Stomach smooth muscle (tissue), 2 donors: ENCODE data around the gene UBE3B.

Source experiments
- H3K27ac ChIP-seq: one replicate; pipeline ENCODE4 v1.7.0; 2013; ENCODE audit warnings: mild to moderate bottlenecking, low read length, inconsistent platforms
- H3K27me3 ChIP-seq, 2 donors: one replicate each; pipeline ENCODE4 v1.7.0; 2013; ENCODE audit warnings: low read length in 2 of 2; ENCODE audit not compliant: insufficient read depth in 2 of 2, control insufficient read depth in 1 of 2
- H3K36me3 ChIP-seq, 2 donors: one replicate each; pipeline ENCODE4 v1.7.0; 2013; ENCODE audit warnings: low read length in 2 of 2; ENCODE audit not compliant: control insufficient read depth in 2 of 2, insufficient read depth in 2 of 2
- H3K4me1 ChIP-seq: one replicate; pipeline ENCODE4 v1.7.0; 2013; ENCODE audit warnings: low read length; ENCODE audit not compliant: control insufficient read depth, insufficient read depth
- H3K4me3 ChIP-seq, 2 donors: one replicate each; pipeline ENCODE4 v1.7.0; 2013; ENCODE audit warnings: low read length in 2 of 2
- H3K9ac ChIP-seq, 2 donors: one replicate each; pipeline ENCODE4 v1.7.0; 2013; ENCODE audit warnings: low read length in 2 of 2, mild to moderate bottlenecking in 1 of 2
- H3K9me3 ChIP-seq, 2 donors: one replicate each; pipeline ENCODE4 v1.7.0; 2013; ENCODE audit warnings: low read length in 2 of 2; ENCODE audit not compliant: control insufficient read depth in 2 of 2
- donor health status: healthy.
- donor health status: Pancreatic carcinoma.

The UBE3B gene

DNA sequence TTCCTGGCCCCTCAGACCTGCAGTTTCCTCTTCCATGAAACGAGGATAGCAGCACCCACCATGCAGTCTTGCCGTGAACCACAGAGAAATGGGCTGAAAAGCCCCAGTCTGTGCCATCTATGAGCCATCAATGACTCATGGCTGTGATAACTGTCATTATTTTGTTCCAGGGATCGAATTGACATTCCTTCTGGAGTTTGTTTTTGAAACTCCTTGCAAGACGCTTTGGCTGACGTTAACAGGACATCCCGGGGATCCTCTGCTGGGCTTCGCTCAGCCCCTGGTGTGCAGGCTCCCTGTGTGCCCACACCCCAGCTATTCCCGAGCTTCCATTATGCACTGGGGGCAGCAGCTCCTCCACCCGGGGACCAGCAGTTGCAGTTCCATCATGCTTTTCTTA, 62.1 kb downstream of the UBE3B start:
- no peaks in the 10 kb centered on the region for H3K27me3 ChIP-seq
- no peak overlapping the region for H3K4me3 ChIP-seq
- no peak overlapping the region for H3K27ac ChIP-seq
- no peak overlapping the region for H3K9ac ChIP-seq
- H3K9me3 ChIP-seq = no peaks in the 10 kb centered on the region
- peaks cover 11 to 22% of the 10 kb centered on the region in 2 donors for H3K36me3 ChIP-seq
- no peaks in the 10 kb centered on the region for H3K4me1 ChIP-seq

- Histone ChIP-seq H3K36me3 (peaks cover 5 to 10% of the 10 kb centered on the region in 2 donors), H3K9ac (no peak overlapping the region), H3K9me3 (no peaks in the 10 kb centered on the region), H3K4me3 (no peak overlapping the region), H3K27ac (no peak overlapping the region), H3K4me1 (no peaks in the 10 kb centered on the region), H3K27me3 (no peaks in the 10 kb centered on the region)
Observed at GRCh38 chr12:109540526-109541412, 63.3 kb downstream of the UBE3B start.

DNA sequence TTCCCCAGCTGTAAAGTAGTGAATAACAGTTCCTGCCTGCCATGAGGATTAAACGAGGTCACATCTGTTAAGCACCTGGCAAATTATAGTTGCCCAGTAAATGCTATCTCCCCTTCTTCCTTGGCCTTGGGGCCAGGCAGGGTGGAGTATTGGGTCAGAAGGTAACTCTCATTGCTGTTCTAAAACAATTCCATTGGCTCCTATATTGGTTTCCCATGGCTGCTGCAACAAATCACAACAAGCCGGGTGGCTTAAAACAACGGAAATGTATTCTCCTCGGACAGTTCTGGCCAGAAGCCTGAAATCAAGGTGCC, 63.9 kb downstream of the UBE3B start:
- Histone ChIP-seq H3K9ac (no peak overlapping the region), H3K27ac (no peak overlapping the region), H3K9me3 (no peaks in the 10 kb centered on the region), H3K4me1 (no peaks in the 10 kb centered on the region), H3K27me3 (peaks cover 0 to 2% of the 10 kb centered on the region in 2 donors), H3K4me3 (no peak overlapping the region), H3K36me3 (peaks cover 0 to 7% of the 10 kb centered on the region in 2 donors)

DNA sequence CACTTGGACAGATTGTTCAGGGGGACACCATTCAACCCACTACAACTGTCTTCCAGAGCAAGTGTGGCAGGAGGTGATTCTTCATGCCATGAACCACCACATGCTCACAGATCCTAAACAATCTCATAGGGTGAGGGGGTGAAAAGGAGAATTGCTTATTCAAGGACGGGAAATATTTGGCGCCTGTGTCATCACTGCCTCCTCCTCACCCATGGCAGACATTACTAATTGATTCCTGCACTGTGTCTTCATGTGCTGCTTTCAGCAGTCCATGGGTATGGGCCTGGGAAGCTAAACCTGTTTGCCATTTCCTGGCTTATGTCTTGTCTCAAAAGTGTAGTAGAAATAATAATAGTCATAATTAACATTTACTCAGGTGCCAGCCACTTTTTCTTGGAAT, 64.6 kb downstream of the UBE3B start:
- H3K36me3 ChIP-seq = peaks cover 0 to 3% of the 10 kb centered on the region in 2 donors

DNA sequence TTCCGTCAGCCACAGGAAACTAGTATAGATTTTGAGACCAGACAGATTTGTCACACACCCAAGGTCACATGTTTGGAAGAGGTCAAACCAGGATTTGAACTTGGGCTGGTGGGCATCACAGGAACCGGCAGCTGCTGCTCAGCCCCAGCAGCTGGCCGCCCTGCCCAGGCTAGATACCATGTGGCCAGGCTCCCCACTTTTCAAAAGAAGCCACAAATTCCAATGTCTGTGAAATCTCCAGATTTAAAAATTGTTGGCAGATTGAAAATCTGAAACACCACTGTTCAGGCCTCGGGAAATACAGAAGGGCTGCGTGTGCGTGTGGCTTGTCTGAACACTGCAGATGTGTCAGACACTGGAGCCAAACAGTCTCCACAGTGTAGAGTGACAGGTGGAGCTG, 65.4 kb downstream of the UBE3B start:
- Histone ChIP-seq H3K9me3 (no peaks in the 10 kb centered on the region), H3K9ac (no peak overlapping the region), H3K36me3 (peaks cover 0 to 3% of the 10 kb centered on the region in 2 donors), H3K27me3 (peaks cover 1 to 6% of the 10 kb centered on the region in 2 donors), H3K4me3 (no peak overlapping the region), H3K27ac (no peak overlapping the region), H3K4me1 (no peaks in the 10 kb centered on the region)

More for the DNA sequence above, 64.6 kb downstream of the UBE3B start:
- Histone ChIP-seq H3K4me1 (no peaks in the 10 kb centered on the region), H3K9ac (no peak overlapping the region), H3K4me3 (no peak overlapping the region), H3K27ac (no peak overlapping the region), H3K9me3 (no peaks in the 10 kb centered on the region), H3K27me3 (peaks cover 0 to 2% of the 10 kb centered on the region in 2 donors)

- Histone ChIP-seq H3K4me3 (no peak overlapping the region), H3K27me3 (peaks cover 21% of the 10 kb centered on the region in 2 donors), H3K27ac (no peak overlapping the region), H3K9ac (no peak overlapping the region), H3K9me3 (no peaks in the 10 kb centered on the region), H3K4me1 (no peaks in the 10 kb centered on the region), H3K36me3 (no peaks in the 10 kb centered on the region)
Observed at GRCh38 chr12:109544955-109545531, 67.6 kb downstream of the UBE3B start.

DNA sequence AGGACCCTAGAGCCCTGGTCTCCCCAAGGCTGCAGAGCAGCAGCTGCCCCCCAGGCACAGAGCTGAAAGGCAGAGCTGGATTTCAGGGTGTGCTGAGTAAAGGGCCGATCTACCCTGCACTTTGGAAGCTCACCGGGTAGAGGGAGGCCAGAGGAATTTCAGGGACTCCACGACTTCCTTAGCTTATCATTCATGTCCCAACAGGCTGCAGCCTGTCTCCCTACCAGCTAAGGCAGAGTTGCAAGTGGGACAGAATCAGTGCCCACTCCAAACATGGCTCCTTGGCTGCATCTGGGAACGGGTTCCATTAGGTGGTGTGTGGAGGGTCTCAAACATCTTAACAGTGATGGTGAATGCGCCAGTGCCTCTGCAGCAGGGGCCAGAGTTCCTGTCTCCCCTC, 68.4 kb downstream of the UBE3B start:
- no peak overlapping the region for H3K9ac ChIP-seq
- H3K9me3 ChIP-seq = no peaks in the 10 kb centered on the region
- no peaks in the 10 kb centered on the region for H3K4me1 ChIP-seq
- no peak overlapping the region for H3K27ac ChIP-seq
- no peak overlapping the region for H3K4me3 ChIP-seq
- H3K36me3 ChIP-seq = no peaks in the 10 kb centered on the region
- peaks cover 25 to 27% of the 10 kb centered on the region in 2 donors for H3K27me3 ChIP-seq

- Histone ChIP-seq H3K9ac (no peak overlapping the region), H3K27ac (no peak overlapping the region), H3K36me3 (no peaks in the 10 kb centered on the region), H3K27me3 (peaks cover 27 to 30% of the 10 kb centered on the region in 2 donors), H3K4me3 (no peak overlapping the region), H3K4me1 (no peaks in the 10 kb centered on the region), H3K9me3 (no peaks in the 10 kb centered on the region)
Observed at GRCh38 chr12:109547286-109547685, 69.9 kb downstream of the UBE3B start.

GRCh38 chr12:109548258-109548657, 70.8 kb downstream of the UBE3B start:
- no peak overlapping the region for H3K27ac ChIP-seq
- H3K9me3 ChIP-seq = no peaks in the 10 kb centered on the region
- H3K36me3 ChIP-seq = no peaks in the 10 kb centered on the region
- H3K4me3 ChIP-seq = no peak overlapping the region
- H3K9ac ChIP-seq = no peak overlapping the region
- no peaks in the 10 kb centered on the region for H3K4me1 ChIP-seq
- peaks cover 32 to 36% of the 10 kb centered on the region in 2 donors for H3K27me3 ChIP-seq

DNA sequence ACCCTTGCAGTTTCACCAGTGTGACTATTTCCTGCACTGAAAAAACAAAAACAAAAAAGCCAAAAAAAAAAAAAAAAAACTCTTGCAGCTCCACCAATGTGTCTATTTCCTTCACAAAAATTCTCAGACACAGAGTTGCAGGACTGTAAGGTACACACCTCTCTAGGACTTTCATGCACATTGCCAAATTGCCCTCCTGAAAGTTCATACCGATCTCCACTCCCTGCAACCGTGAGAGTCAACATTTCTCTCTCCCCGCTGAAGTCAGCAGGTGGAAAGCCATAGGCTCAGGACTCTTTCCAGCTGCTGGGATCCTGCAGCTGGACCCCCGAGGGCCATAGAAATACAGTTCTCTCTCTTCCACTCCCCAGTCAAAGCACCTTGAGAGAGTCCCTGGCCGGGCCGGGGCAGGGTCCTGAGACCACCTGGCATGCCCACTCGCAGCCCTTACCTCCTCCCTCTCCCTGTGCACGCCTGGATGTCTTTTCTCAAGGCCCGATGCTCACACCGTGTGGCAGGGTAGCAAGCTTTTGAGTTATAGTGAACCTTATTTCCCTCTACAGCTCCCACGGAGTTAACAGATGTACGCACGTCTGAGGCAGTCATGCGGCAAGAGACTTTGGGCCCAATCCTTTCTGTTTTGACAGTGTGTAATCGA, 72.3 kb downstream of the UBE3B start:
- no peak overlapping the region for H3K9ac ChIP-seq
- no peak overlapping the region for H3K4me3 ChIP-seq
- no peaks in the 10 kb centered on the region for H3K36me3 ChIP-seq
- no peaks in the 10 kb centered on the region for H3K4me1 ChIP-seq
- no peak overlapping the region for H3K27ac ChIP-seq
- H3K9me3 ChIP-seq = no peaks in the 10 kb centered on the region
- peaks cover 35 to 36% of the 10 kb centered on the region in 2 donors for H3K27me3 ChIP-seq
